Large intestine (tissue), 3 donors: ENCODE results near the gene HSPG2. TPM values are rescaled to one million over a fixed set of nuclear protein-coding genes. Genes with fewer than 3 reads are reported as not detected.
A peak's percentile ranks its signal among the peaks of the same experiment; 100 is the strongest.
"Not testable (repeated sequence)": the region's sequence is repeated elsewhere in the genome, so short reads cannot be mapped to it uniquely, and the experiment has no call there.

Experiments used
- DNase-seq, 2 donors: peaks; one replicate each; pipeline versions ENCODE4 v3.0.0 to v3.0.0-alpha.2; 2013
- H3K27ac ChIP-seq: one replicate; pipeline ENCODE4 v1.5.1; 2013; ENCODE audit warnings: low read length
- H3K27me3 ChIP-seq: 2 replicates; pipeline ENCODE4 v1.6.1; 2013; ENCODE audit warnings: low read length; ENCODE audit not compliant: control insufficient read depth, insufficient read depth
- H3K36me3 ChIP-seq: 2 replicates; pipeline ENCODE4 v1.6.1; 2013; ENCODE audit warnings: low read length; ENCODE audit not compliant: control insufficient read depth, insufficient read depth
- H3K4me1 ChIP-seq: one replicate; pipeline ENCODE4 v1.6.1; 2013; ENCODE audit warnings: low read length; ENCODE audit not compliant: control insufficient read depth, insufficient read depth
- H3K4me3 ChIP-seq: one replicate; pipeline ENCODE4 v1.5.1; 2013; ENCODE audit warnings: low read length
- H3K9me3 ChIP-seq: one replicate; pipeline ENCODE4 v1.6.1; 2013; ENCODE audit warnings: mild to moderate bottlenecking, low read depth, low read length, moderate library complexity; ENCODE audit not compliant: control insufficient read depth
- WGBS: methylation state at CpG from one replicate; pipeline ENCODE4 v1.1.5; 2013; ENCODE audit warnings: low lambda C conversion rate; ENCODE audit not compliant: insufficient coverage; 5-methylcytosine and 5-hydroxymethylcytosine counted together
- polyA plus RNA-seq: library from polyadenylated mRNA; unstranded; fragments of 120-200 nt; gene quantifications from one replicate; pipeline ENCODE4 v1.2.1, GENCODE V29; 2013

Gene HSPG2
- polyA plus RNA-seq, 1 donor: 70.4 TPM

DNA sequence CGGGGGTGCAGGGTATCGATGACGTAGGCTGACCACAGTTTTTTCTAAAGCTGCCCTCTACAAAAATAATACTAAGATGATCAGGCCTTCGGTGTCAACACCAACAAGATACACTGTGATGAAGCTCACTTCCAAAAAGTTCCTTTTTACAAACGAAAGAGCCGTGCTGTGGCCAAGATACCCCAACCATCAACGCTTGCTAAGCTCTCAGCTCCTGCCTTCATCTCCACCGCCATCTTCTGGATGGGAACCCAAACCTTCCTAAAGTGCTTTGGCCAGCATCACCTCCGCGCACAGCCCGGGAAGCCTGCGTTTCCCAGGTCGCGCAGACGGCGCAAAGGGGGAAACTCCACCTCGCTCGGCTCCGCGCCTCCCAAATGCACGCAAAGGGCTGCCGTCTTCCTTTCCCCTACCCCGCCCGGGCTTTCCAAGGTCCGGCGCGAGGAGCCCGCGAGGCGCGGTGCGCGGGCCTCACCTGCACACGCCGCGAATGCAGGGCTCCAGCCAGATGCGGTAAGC is 154.7 kb downstream of the HSPG2 start:
- H3K4me1 ChIP-seq: no peaks in the 10 kb centered on the region
- peak overlapping the region; percentile 100 for H3K27ac ChIP-seq
- peaks cover 4% of the 10 kb centered on the region for H3K9me3 ChIP-seq
- peak overlapping the region; percentile 99 for H3K4me3 ChIP-seq
- H3K36me3 ChIP-seq: no peaks in the 10 kb centered on the region
- no CpG with 5 or more reads among the region's 37 CpGs for WGBS
- no peak for DNase-seq
- no peaks in the 10 kb centered on the region for H3K27me3 ChIP-seq

DNA sequence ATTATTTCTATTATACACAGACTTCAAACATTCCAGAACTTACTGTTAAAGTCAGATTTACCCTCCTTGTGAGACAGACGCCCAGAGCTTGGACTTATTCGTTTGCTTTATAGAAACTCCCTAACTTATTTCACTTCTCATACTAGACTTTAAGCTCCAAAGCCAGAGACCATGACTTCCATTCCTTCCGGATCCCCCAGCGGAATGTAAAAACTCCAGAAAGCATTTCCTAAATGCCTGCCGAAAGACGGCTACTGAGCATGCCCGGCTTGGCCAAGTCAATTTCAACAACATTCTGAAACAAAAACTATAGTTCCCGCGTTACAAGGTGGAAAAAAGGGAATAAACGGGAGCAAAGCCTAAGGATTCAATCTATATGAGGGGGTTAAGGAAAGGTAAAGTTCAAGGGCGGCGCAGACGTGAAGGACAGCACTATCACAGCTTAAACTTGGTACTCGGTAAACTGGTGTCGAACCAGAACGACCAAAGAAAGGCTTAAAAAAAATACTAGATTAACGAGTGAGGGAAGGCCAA is 155.2 kb downstream of the HSPG2 start:
- H3K27ac ChIP-seq: peak overlapping the region; percentile 100
- DNase-seq: peak in 1 of 2 donors; percentile 54
- H3K36me3 ChIP-seq: no peaks in the 10 kb centered on the region
- peaks cover 4% of the 10 kb centered on the region for H3K9me3 ChIP-seq
- H3K4me3 ChIP-seq: peak overlapping the region; percentile 99
- no peaks in the 10 kb centered on the region for H3K4me1 ChIP-seq
- no peaks in the 10 kb centered on the region for H3K27me3 ChIP-seq
- WGBS: 0% methylated on average over 3 of the region's 17 CpGs

DNA sequence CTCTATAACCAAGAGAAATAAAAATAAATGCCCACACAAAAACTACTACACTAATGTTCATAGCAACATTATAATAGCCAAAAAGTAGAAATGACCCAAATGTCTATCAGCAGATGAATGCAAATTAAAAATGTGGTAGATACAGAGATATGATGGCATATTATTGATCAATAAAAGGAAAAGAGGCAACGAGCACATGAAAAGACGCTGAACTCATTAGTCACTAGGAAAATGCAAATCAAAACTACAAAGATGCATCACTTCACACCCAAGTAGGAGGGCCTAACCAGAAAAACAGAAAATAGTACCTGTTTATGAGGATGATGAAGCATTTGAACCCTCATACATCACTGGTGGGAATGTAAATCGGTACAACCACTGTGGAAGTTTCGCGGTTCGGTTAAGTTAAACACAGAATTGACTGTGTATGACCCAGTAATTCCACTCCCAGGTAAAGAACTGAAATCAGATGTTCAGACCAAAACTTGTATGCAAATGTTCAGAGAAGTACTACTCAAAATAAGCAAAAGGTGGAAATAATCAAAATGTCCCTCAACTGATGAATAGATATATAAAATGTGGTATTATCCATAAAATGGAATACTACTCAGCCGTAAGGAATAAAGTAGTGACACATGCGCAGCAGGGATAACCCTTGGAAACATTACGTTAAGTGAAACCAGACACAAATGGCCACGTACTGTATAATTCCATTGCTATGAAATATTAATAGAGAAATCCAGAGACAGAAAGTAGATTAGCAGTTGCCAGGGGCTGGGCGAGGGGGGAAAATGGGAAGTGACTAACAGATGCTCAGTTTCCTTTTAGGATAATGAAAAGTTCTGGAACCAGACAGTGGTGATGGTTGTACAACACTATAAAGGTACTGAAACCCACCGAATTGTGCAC is 157.2 kb downstream of the HSPG2 start:
- 97% methylated on average over 4 of the region's 12 CpGs for WGBS
- DNase-seq: no peak
- Histone ChIP-seq H3K27me3 (no peaks in the 10 kb centered on the region), H3K36me3 (peaks cover 2% of the 10 kb centered on the region), H3K4me3 (no peak overlapping the region), H3K27ac (no peak overlapping the region), H3K4me1 (no peaks in the 10 kb centered on the region), H3K9me3 (peaks cover 4% of the 10 kb centered on the region)

DNA sequence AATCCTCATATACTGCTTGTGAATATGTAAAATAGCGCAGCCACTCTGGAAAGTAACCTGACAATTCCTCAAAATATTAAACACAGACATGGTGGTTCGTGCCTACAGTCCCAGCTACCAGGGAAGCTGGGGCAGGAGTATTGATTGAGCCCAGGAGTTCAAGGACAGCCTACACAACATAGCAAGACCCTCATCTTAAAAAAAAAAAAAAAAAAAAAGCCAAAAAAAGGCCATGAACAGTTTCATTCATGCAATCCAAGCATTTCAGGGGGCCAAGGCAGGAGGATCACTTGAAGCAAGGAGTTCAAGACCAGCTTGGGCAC is 158.7 kb downstream of the HSPG2 start:
- Histone ChIP-seq H3K4me1 (no peaks in the 10 kb centered on the region), H3K27me3 (no peaks in the 10 kb centered on the region), H3K36me3 (peaks cover 2% of the 10 kb centered on the region), H3K27ac (no peak overlapping the region), H3K4me3 (no peak overlapping the region), H3K9me3 (peaks cover 4% of the 10 kb centered on the region)
- WGBS: 90% methylated on average over 2 of the region's 2 CpGs
- DNase-seq: no peak

DNA sequence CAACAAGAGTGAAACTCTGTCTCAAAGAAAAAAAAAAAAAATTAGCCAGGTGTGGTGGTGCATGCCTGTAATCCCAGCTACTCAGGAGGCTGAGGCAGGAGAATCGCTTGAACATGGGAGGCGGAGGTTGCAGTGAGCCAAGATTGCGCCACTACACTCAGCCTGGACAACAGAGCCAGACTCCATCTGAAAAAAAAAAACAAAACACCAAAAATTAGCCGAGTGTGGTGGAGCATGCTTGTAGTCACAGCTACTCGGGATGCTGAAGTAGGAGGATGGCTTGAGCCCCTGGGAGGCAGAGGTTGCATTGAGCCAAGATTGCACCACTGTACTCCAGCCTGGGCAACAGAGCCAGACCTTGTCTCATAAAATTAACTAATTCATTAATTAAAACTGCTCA is 160.2 kb downstream of the HSPG2 start:
- H3K27ac ChIP-seq, H3K4me1 ChIP-seq, H3K36me3 ChIP-seq, H3K27me3 ChIP-seq, H3K4me3 ChIP-seq, H3K9me3 ChIP-seq, DNase-seq: not testable (repeated sequence)
- WGBS: no CpG with 5 or more reads among the region's 5 CpGs

DNA sequence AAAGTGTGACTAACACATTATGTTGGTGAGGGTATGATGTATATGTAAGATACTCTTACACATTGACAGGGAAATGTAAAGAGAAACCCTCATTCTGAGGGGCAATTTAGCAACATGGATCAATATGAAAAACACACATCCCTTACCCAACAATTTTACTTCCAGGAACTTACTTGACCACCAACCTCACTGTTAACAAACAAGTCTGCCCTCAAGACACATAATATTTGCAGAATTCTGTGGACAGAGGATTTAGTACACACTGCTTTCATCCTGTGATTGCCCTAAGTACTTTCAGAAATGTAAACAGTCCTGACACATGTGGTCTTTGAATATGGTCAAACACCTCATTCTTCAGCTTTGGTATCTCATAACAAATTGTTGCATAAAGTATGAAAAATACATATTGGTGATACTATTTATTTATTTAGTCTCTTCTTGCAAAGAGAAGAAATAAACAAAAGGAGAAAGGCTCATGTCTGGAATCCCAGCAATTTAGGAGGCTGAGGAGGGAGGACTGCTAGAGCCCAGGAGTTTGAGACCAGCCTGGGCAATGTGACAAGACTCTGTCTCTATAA is 161.0 kb downstream of the HSPG2 start:
- no peak for DNase-seq
- no peak overlapping the region for H3K4me3 ChIP-seq
- H3K36me3 ChIP-seq: peaks cover 2% of the 10 kb centered on the region
- peaks cover 4% of the 10 kb centered on the region for H3K9me3 ChIP-seq
- no peaks in the 10 kb centered on the region for H3K27me3 ChIP-seq
- no peaks in the 10 kb centered on the region for H3K4me1 ChIP-seq
- H3K27ac ChIP-seq: no peak overlapping the region

DNA sequence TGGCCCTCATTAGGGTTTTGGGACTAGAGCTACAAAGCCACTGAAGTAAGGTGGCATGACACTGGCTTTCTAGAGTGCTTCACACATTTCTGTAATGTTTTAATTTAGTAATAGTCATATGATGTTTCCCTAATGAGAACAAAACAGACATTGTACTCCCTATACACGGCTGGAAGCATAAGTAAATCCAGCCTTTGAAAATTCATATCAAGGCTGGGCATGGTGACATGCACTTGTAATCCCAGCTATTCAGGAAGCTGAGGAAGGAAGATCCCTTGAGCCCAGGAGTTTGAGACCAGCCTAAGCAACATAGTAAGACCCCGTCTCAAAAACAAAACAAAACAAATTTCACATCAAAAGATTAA is 161.6 kb downstream of the HSPG2 start:
- Histone ChIP-seq H3K27me3 (no peaks in the 10 kb centered on the region), H3K4me3 (no peak overlapping the region), H3K36me3 (peaks cover 2% of the 10 kb centered on the region), H3K27ac (no peak overlapping the region), H3K9me3 (peaks cover 4% of the 10 kb centered on the region), H3K4me1 (no peaks in the 10 kb centered on the region)
- DNase-seq: no peak
- WGBS: 88% methylated on average over 1 of the region's 2 CpGs

DNA sequence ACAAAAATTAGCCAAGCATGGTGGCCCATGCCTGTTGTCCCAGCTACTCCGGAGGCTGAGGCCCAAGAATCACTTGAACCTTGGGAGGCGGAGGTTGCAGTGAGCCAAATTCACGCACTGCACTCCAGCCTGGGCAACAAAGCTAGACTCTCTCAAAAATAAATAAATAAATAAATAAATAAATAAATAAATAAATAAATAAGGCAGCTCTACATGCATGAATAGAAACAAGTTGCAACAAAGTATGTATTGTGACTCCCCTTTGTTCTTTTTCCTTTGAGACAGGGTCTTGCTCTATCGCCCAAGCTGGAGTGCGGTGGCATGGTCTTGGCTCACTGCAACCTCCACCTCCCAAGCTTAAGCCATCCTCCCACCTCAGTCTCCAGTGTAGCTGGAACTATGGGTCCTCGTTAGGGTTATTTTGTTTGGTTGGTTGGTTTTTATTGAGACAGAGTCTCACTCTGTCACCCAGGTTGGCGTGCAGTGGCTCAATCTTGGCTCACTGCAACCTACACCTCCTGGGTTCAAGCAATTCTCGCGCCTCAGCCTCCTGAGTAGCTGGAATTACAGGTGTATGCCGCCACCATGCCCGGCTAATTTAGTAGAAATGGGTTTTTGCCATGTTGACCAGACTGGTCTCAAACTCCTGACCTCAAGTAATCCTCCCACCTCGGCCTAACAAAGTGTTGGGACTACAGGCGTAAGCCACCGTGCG is 162.1 kb downstream of the HSPG2 start:
- WGBS: no CpG with 5 or more reads among the region's 15 CpGs
- H3K27ac ChIP-seq: no peak overlapping the region
- H3K36me3 ChIP-seq: peaks cover 2% of the 10 kb centered on the region
- DNase-seq: no peak
- no peaks in the 10 kb centered on the region for H3K27me3 ChIP-seq
- peaks cover 4% of the 10 kb centered on the region for H3K9me3 ChIP-seq
- H3K4me3 ChIP-seq: no peak overlapping the region
- no peaks in the 10 kb centered on the region for H3K4me1 ChIP-seq

DNA sequence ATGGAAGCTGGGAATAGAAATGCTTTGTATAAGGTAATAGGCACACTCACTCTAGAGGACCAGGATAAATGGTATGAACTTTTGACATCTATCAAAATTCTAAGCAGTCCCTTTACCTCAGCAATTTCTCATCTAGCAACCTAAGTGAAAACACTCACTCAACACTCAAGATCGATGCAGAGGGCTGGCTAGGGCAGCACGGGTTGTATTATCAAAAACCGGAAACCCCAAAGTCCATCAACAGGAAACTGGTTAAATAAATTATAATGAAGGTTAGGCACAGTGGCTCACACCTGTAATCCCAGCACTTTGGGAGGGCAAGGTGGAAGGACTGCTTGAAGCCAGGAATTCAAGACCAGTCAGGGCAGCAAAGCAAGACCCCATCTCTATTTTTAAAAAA is 163.5 kb downstream of the HSPG2 start:
- Histone ChIP-seq H3K27me3 (no peaks in the 10 kb centered on the region), H3K4me3 (no peak overlapping the region), H3K36me3 (peaks cover 4% of the 10 kb centered on the region), H3K27ac (no peak overlapping the region), H3K4me1 (no peaks in the 10 kb centered on the region), H3K9me3 (peaks cover 4% of the 10 kb centered on the region)
- no CpG with 5 or more reads among the region's 3 CpGs for WGBS
- no peak for DNase-seq
